Rectal smooth muscle tissue (tissue), 1 donor: ENCODE results near the gene MBD3L4.
"Not testable (repeated sequence)": the region's sequence is repeated elsewhere in the genome, so short reads cannot be mapped to it uniquely, and the experiment has no call there.

Experiments used
- H3K27ac ChIP-seq: one replicate; pipeline ENCODE4 v1.7.0; 2013; ENCODE audit warnings: low read depth, low read length, inconsistent platforms
- H3K27me3 ChIP-seq: one replicate; pipeline ENCODE4 v1.7.0; 2013; ENCODE audit warnings: low read length; ENCODE audit not compliant: control insufficient read depth, insufficient read depth
- H3K36me3 ChIP-seq: one replicate; pipeline ENCODE4 v1.7.0; 2013; ENCODE audit warnings: low read length; ENCODE audit not compliant: control insufficient read depth, insufficient read depth
- H3K4me1 ChIP-seq: one replicate; pipeline ENCODE4 v1.7.0; 2013; ENCODE audit warnings: low read length; ENCODE audit not compliant: control insufficient read depth, insufficient read depth
- H3K4me3 ChIP-seq: one replicate; pipeline ENCODE4 v1.7.0; 2013; ENCODE audit warnings: low read length
- H3K9ac ChIP-seq: one replicate; pipeline ENCODE4 v1.7.0; 2013; ENCODE audit warnings: low read length

The MBD3L4 gene

DNA sequence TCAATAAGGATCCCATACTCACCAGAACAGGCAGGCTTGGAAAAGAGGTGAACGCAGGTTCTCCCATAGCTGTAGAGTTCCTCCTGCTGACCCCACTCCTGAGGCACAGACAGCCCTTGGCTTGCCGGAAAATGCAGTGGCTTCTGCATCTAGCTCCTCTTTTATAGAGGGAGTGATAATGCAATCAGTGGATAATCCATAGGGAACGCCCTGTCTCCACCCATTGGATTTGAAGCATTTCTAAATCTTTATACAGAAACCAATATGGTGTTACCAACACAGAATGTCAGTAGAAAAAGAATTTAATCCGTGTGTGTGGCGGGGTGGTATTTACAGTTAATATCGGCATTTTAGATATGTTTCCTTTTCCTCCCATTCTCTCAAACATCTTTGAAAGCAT lies 18.6 kb downstream of the MBD3L4 start, which contains the start of gene MBD3L2B:
TSS of gene MBD3L2B (minus strand) at position 101 of the 400 bp plus-strand sequence. CDS start at position 67, 34 bp downstream.
- not testable (repeated sequence) for H3K4me1 ChIP-seq, H3K4me3 ChIP-seq, H3K27ac ChIP-seq, H3K27me3 ChIP-seq, H3K36me3 ChIP-seq, H3K9ac ChIP-seq

DNA sequence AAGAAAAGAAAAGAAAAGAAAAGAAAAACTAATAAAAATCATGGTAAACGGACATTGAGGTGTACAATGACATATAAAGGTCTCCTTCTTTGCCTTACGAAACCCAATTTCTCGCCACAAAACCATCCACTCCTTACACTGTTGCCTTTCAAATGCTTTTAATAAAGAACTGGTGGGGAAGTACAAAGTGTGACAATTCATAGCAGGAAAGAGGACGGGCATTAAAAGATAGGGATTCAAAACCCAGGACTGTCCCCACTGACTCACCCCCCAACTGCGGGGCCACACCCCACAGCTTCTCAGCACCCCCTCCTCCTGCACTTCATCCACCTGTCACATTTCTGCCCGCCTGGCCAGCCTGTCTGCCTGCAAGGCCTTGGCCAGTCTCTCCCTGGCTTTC lies 21.2 kb downstream of the MBD3L4 start:
- no peaks in the 10 kb centered on the region for H3K4me1 ChIP-seq
- no peak overlapping the region for H3K9ac ChIP-seq
- no peak overlapping the region for H3K27ac ChIP-seq
- H3K4me3 ChIP-seq: no peak overlapping the region
- H3K27me3 ChIP-seq: no peaks in the 10 kb centered on the region
- H3K36me3 ChIP-seq: no peaks in the 10 kb centered on the region

DNA sequence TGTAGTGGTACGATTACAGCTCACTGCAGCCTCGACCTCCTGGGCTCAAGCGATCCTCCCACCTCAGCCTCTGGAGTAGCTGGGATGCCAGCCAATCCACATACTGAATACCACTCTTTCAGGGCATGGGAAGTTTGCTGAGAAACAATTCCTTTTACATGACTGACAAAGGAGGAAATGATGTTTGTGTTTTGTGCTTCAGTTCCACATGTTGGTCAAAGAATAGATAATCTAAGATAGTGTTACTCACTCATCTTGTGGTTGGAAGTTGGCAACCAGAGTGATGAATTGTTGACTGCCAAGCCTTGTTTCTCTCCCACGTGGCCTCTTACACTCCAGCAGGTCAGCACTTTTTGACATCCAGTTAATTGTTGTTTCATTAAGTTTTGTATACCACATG lies 26.3 kb downstream of the MBD3L4 start:
- H3K4me3 ChIP-seq: no peak overlapping the region
- no peaks in the 10 kb centered on the region for H3K36me3 ChIP-seq
- H3K27ac ChIP-seq: no peak overlapping the region
- H3K4me1 ChIP-seq: no peaks in the 10 kb centered on the region
- H3K9ac ChIP-seq: no peak overlapping the region
- H3K27me3 ChIP-seq: no peaks in the 10 kb centered on the region

DNA sequence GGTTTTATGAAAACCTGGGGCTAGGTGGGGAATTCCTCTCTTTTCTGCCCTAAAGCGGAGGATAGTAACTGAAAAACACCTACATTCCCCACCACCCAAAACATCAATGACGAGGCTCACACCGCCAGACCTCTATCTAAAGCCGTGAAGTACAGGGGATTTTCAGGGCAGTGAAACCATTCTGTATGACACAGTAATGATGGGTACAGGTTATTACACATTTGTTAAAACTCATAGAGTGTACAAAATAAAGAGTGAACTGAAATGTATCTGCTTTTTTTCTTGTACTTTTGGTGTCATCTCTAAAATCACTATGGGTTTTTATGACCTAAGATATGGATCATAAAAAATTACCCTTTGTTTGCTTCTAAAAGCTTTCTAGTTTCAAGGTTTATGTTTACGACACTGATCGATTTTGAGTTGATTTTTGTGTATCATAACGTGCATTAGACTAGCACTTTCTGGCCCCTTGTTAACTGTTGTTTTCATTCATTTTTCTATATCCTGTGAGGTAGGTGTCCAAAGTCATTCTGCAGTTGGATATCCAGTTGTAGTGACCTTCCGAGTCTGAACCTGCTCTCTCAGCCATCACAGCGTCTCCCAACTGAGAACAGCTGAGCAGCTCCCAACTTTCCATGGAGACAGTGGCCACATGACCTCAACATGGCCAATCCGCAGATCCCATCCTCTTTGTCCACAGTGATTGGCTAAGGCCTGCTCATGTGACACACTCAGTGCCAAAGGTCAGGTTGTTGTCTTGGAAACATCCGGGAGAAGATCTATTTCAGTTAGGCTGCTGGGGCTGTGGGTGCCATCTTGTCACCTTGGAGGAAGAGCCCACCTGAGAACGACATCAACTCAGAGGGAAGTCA lies 29.0 kb downstream of the MBD3L4 start:
- Histone ChIP-seq H3K27me3 (no peaks in the 10 kb centered on the region), H3K4me1 (no peaks in the 10 kb centered on the region), H3K27ac (no peak overlapping the region), H3K9ac (no peak overlapping the region), H3K36me3 (no peaks in the 10 kb centered on the region), H3K4me3 (no peak overlapping the region)

DNA sequence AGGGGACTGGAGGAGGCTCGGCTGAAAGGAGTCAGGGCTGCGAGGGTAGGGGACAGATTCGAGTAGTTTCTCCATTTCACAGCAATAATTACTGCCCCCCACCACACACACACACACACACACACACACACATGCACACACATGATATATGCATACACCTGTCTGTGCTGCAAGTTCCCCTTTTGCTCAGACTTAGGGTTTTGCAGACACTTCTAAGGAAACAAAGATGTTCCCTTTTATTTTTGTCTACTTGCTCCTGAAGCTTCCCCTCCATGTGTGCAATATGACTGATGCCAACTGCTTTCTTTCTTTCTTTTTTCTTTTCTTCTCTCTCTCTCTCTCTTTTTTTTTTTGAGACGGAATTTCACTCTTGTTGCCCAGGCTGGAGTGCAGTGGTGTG lies 32.1 kb downstream of the MBD3L4 start:
- no peak overlapping the region for H3K4me3 ChIP-seq
- no peaks in the 10 kb centered on the region for H3K27me3 ChIP-seq
- no peak overlapping the region for H3K9ac ChIP-seq
- H3K36me3 ChIP-seq: no peaks in the 10 kb centered on the region
- H3K4me1 ChIP-seq: no peaks in the 10 kb centered on the region
- no peak overlapping the region for H3K27ac ChIP-seq

DNA sequence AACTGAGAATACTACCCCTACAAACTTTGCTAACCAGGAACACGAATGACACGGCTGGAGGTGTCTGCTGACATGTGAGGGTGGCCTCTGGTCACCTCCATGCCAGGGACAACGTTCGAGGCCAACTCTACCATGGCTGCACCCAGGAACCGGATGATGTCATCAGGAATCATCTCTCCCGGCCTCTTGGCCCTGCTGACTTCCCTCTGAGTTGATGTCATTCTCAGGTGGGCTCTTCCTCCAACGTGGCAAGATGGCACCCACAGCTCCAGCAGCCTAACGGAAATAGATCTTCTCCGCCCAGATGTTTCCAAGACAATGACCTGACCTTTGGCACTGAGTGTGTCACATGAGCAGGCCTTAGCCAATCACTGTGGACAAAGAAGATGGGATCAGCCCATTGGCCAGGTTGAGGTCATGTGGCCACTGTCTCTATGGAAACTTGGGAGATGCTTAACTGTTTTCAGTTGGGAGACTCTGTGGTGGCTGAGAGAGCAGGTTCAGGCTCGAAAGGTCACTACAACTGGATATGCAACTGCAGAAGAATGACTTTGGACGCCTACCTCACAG lies 33.8 kb downstream of the MBD3L4 start:
- no peaks in the 10 kb centered on the region for H3K36me3 ChIP-seq
- H3K27ac ChIP-seq: no peak overlapping the region
- no peak overlapping the region for H3K9ac ChIP-seq
- no peak overlapping the region for H3K4me3 ChIP-seq
- no peaks in the 10 kb centered on the region for H3K4me1 ChIP-seq
- no peaks in the 10 kb centered on the region for H3K27me3 ChIP-seq

DNA sequence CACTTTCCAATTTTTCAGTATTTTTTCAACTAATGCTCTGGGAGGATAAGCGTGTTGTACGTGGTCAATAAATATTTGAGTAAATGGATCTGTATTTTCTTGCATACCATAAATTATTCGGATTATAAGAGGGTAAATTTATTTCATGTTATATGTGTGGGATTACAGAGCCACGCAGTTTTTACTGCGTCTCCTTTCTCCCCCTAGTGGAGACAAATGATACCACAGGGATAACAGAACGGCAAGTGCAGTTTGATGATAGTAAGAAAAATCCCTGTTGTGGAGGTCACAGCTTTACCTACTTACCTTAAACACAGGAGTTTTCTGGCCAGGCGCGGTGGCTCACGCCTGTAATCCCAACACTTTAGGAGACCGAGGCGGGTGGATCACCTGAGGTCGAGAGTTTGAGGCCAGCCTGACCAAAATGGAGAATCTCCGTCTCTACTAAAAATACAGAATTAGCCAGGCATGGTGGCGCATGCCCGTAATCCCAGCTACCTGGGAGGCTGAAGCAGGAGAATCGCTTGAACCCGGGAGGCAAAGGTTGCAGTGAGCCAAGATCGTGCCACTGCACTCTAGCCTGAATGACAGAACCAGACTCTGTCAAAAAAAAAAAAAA lies 35.6 kb downstream of the MBD3L4 start:
- Histone ChIP-seq H3K27ac (no peak overlapping the region), H3K9ac (no peak overlapping the region), H3K36me3 (no peaks in the 10 kb centered on the region), H3K27me3 (no peaks in the 10 kb centered on the region), H3K4me3 (no peak overlapping the region), H3K4me1 (no peaks in the 10 kb centered on the region)

DNA sequence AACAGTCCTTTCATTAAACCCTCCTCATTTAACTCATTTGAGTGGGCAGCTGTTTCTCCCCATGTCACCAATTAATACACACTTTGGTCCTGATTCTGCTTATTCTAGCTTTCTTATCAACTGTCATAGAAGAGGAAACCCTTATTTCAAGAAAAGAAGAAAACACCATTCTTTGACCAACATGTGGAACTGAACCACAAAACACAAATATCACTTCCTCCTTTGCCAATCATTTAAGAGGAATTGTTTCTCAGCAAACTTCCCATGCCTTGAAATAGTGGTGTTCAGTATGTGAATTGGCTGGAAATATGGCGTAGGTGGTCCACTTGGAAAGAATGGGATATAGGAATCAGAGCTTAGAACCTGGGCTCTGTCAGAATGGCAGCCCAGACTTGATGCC lies 39.2 kb downstream of the MBD3L4 start:
- no peak overlapping the region for H3K4me3 ChIP-seq
- H3K27ac ChIP-seq: no peak overlapping the region
- no peaks in the 10 kb centered on the region for H3K4me1 ChIP-seq
- H3K36me3 ChIP-seq: no peaks in the 10 kb centered on the region
- H3K9ac ChIP-seq: no peak overlapping the region
- H3K27me3 ChIP-seq: no peaks in the 10 kb centered on the region

DNA sequence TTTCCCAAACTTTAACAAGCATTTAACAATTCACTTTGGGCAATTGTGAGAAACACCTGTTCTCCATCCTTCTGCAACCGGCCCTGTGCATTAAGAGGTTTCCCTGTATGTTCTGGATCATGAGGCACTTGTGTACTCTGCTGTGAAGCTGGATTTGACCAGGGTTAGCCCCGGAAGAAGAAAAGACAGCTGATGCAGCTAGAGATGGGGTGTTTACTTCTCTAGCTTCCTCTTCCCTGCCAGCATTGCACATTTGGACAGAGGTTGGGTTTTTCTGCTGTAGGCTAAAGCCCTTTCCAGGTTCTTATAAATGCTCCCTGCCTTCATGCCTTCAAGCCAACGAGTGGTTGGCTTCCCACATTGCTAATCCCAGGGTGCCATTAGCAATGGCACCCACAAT lies 39.6 kb downstream of the MBD3L4 start:
- no peak overlapping the region for H3K4me3 ChIP-seq
- H3K9ac ChIP-seq: no peak overlapping the region
- no peaks in the 10 kb centered on the region for H3K36me3 ChIP-seq
- H3K27me3 ChIP-seq: no peaks in the 10 kb centered on the region
- H3K27ac ChIP-seq: no peak overlapping the region
- H3K4me1 ChIP-seq: no peaks in the 10 kb centered on the region

DNA sequence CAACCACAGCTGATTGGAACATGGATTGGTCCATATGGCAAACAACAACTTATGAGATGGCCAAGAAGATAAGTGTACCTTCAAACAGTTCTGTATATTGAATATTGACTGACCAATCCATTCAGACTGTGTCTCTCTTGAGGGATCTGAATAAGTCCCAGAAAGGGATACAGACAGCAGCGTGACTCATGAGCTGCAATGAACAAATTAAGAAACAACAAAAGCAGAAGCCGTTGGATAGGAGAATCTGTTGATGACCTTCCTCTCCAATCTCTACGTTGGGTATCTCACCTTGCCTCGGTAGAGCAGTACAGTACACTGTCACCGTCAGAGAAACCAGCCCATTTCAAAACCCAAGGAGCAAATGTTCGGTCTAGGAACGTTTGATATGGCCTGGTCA lies 40.0 kb downstream of the MBD3L4 start:
- H3K4me3 ChIP-seq: no peak overlapping the region
- H3K27me3 ChIP-seq: no peaks in the 10 kb centered on the region
- H3K27ac ChIP-seq: no peak overlapping the region
- no peaks in the 10 kb centered on the region for H3K36me3 ChIP-seq
- no peak overlapping the region for H3K9ac ChIP-seq
- no peaks in the 10 kb centered on the region for H3K4me1 ChIP-seq

DNA sequence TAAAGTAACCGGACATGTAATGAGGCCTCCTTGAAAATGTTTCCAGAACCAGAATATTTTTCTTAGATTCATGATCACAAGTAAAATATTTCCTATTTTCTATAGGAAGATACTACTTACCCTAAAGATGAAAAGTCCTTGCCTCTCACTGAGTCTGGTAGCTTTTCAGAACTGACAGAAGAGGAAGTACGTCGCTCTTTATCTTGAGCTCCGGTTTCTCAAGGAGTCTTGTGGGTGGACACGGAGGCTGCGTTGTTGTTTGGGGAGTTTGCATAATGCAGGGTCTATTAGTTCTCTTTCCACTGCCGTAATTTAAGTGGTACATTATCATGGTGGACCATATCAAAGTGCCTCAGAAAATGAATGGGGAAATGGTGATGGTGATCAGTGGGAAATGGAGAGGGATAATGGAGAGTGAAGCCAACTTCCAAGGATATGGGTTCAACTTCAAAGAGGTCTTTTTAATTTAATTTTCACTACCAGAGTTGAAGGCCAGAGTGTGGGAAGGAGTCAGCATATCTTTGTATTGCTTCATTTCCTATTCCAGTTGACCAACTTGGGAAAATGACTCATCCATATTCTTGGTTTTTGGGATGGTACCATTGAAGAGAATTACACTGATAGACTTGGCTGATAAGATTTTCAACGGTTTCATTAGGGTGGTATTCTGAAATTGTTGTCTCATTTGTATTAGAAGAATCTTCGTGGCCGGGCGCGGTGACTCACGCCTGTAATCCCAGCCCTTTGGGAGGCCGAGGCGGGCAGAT lies 42.1 kb downstream of the MBD3L4 start:
- Histone ChIP-seq H3K27me3 (no peaks in the 10 kb centered on the region), H3K9ac (no peak overlapping the region), H3K36me3 (no peaks in the 10 kb centered on the region), H3K27ac (no peak overlapping the region), H3K4me3 (no peak overlapping the region), H3K4me1 (no peaks in the 10 kb centered on the region)

DNA sequence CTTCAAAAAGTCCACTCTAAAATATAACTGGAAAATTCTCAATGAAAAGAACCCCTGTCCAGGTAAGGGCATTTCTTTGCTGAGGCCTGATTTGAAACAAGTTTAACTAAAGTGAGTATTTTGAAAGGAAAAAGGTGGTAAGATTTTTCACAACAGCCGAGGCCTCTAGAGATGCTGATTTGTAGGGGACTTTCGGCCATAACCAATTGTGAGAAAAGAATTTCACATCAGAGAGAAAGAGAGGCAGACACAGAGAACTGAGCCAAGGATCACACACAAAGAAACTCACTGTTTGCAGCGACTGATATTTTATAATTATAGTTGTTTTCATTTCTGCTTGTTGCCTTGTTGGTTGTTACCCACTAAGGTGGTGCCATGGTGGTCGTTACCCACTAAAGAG lies 43.2 kb downstream of the MBD3L4 start:
- H3K4me3 ChIP-seq: no peak overlapping the region
- no peak overlapping the region for H3K9ac ChIP-seq
- no peaks in the 10 kb centered on the region for H3K36me3 ChIP-seq
- no peak overlapping the region for H3K27ac ChIP-seq
- H3K4me1 ChIP-seq: no peaks in the 10 kb centered on the region
- no peaks in the 10 kb centered on the region for H3K27me3 ChIP-seq
